Measurements from ENCODE around the gene KLF4.

Gene KLF4

GRCh38 chr9:107487521-107488374, 1.8 kb downstream of the KLF4 start:
- DNase-seq: no peak

GRCh38 chr9:107486674-107487520, 2.7 kb downstream of the KLF4 start:
- DNase-seq: no peak

GRCh38 chr9:107485458-107486043, 4.0 kb downstream of the KLF4 start:
- no peak for DNase-seq

DNA sequence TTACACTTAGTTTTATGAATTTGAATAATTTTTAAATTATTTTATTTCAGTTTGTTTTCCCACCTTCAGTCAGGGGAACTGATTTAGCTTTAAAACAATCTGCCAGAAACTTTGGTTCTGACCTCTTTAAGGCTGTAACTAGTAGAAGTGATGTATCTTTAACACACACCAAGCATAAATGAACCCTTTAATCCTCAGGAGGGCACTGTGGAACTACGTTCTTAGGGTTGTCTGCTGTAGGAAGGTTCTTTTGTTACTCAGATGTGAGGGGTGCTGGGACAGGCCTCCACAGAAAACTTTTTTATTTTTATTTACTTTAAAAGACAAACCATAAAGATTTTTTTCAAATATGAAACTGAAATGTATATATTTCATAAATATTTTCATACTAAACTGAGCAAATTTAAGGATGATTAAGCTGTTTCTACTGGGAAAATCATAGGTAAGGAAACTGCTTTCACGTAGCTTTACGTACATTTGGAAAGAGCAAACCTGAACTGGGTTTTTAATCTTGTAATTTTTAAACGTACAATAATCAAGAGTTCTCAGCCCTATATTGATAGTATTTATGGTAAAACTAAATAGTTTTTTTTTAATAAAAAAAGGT, 5.3 kb downstream of the KLF4 start:
- no peak for DNase-seq

GRCh38 chr9:107483666-107484065, 5.9 kb downstream of the KLF4 start:
- DNase-seq: no peak

DNA sequence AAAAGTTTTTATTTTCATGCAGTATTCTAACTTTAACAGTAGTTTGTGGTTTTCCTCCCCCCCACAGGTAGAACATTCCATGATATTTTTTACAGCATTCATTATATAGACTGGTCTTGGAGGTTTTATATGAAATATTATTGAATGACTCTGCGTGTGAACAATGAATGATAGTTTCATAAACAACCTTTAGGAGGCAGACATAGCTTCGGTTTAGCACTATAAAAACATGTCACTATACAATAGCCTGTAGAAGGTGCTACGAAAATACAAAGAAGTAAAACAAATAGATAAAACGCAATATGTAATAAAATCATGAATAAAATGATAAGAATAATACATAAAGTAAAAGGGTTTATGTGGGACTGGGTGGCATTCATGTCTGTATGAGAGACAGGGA, 8.5 kb downstream of the KLF4 start:
- no peak for DNase-seq

DNA sequence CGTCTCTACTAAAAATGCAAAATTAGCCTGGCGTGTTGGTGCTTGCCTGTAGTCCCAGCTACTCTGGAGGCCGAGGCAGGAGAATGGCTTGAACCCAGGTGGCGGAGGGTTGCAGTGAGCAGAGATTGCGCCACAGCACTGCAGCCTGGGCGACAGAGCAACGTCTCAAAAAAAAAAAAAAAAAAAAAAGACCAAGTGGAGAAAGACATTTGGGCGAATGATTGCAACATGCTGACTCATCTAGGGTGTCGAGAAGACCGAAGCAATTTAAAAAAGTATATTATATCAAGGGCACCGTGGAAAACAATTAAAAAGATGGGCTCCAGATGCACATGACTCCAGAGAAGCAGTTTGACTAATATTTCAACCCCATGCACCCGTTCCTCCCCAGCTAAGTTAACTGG, 9.2 kb downstream of the KLF4 start:
- no peak for DNase-seq

DNA sequence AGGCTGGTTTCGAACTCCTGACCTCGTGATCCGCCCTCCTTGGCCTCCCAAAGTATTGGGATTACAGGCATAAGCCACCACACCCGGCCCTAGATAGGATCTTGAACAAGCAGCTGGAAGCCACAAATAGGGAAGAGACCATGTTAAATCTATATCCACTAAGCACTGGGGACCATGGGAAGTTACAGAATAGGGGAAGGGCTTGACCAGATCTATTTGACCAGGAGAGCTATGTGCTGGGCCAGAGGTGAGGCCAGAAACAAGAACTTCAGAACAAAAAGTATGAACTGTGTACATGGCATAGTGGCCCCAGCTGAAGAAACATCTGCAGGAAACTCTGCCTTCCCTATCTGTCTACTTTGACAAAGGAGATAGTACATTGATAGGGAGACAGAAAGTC, 10.8 kb downstream of the KLF4 start:
- no peak for DNase-seq

- DNase-seq: no peak
Measured at GRCh38 chr9:107474124-107474523, 15.4 kb downstream of the KLF4 start.

DNA sequence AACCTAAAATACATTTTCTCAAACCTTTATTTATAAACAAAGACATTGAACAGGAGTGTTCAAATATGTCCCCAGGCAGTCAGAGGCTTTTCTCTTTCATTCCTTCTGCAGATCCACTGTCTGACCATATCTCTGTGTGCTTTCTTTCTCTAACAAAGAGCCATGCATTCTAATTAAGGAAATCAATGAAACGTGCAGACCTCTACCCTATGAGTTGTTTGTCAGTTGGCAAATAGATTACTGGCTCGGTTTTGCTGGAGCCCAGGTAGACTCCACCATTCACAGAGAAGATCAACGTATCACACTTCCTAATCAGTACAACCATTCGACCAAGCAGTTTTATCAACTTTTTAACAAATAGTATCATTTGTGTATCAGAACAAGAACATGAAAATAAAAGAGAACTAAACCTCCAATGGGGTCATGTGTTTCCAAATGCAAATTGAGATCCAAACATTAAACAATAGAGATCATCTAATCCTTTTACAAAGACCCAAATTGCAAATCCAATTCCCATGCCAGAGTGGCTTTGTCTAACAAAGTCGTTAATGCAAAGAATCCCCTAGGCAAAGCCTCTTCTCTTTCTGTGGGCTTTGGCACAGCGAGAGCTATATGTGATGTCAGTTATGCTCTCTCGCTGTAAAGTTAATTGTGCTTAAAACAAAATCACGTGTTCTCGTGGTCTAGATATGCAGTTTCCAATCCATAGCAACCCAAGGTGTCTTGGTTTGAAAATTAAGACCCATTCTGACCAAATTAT, 16.8 kb downstream of the KLF4 start:
- DNase-seq: no peak

- no peak for DNase-seq
Measured at GRCh38 chr9:107471552-107471951, 18.0 kb downstream of the KLF4 start.

- DNase-seq: no peak
Measured at GRCh38 chr9:107467416-107467815, 22.2 kb downstream of the KLF4 start.

DNA sequence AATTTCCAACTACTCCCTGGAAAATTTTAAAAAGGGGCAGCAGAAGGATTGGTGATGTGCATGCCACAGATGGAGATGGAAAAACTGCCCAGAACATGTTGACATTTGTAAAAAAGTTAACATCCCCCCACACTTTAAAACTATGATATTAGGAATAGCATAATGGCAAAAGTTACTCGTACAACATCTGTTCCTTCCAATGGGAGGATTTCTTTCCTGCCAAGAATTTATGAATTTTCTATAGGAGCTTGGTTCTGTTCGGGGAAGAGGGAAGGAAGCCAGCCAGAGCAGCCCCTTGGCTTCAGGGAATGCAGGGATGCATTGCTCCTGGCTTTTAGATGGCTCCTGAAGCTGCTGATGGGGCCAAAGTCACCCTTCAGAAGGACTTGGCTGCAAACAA, 22.7 kb downstream of the KLF4 start:
- no peak for DNase-seq

- DNase-seq: no peak
Measured at GRCh38 chr9:107465467-107466451, 23.8 kb downstream of the KLF4 start.

DNA sequence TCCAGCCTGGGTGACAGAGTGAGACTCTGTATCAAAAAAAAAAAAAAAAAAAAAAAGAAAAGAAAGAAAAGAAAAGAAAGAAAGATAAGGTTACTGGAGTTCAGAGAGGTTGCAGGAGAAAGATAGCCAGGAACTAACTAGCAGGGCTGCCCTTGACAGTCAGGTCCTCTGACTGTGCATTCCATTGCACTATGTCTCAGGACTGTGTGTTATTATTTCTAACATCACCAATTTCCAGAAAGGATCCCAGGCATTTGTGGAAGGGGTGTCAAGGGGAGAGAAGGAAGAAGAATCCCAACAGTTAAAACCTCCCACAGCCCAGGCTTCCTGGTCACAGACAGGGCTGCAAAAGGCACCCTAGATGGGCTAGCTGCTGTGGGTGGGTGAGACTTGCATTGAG, 25.1 kb downstream of the KLF4 start:
- DNase-seq: no peak

DNA sequence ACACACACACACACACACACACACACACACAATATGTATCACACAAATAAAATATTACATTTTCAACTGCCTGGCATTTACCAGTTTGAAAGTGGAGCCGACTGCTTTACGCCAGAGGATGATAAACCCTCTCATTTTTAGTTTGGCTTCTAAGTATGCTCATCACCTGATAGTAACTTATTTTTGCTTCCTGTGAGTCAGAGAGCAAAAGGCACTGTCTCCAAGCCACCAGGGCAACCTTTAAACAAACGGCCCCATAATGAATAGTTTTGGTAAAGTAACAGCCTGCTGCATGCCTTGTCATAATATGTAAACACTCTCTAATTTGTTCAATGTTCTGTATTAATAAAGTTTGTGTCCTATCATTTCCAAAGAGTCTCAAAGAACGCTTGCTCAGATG, 26.9 kb downstream of the KLF4 start:
- DNase-seq: no peak

GRCh38 chr9:107460153-107461023, 29.2 kb downstream of the KLF4 start:
- DNase-seq: no peak

GRCh38 chr9:107455425-107456135, 34.0 kb downstream of the KLF4 start:
- no peak for DNase-seq

GRCh38 chr9:107453479-107453878, 36.1 kb downstream of the KLF4 start:
- DNase-seq: no peak

DNA sequence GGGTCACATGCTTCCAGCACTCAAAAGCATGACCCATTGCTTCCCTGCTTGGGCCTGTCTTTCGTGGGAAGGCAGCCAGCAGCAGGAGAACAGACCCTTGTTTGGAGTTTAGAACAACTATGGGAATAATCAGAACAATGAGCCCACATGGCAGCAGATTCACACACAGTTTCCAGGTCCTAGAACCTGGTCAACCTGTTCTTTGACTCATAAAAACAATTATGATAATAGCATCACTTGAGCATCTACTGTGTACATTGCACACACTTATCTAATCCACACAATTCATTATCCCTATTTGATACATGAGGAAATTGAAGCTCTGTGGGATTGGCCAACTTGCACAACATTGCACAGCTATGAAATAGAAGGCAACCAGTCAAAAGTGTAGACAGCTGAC, 41.7 kb downstream of the KLF4 start:
- DNase-seq: no peak

Data from activated CD4-positive, CD25-positive, alpha-beta regulatory T cell treated with anti-CD3 and anti-CD28 coated beads, Interleukin-2, amount 50 U/mL, for 72 hours (primary cell).